ENCODE data around the gene PKHD1. TPM values are rescaled to one million over a fixed set of nuclear protein-coding genes. Genes with fewer than 3 reads are reported as not detected.
"Not testable (repeated sequence)": the region's sequence is repeated elsewhere in the genome, so short reads cannot be mapped to it uniquely, and the experiment has no call there.

Gene PKHD1
- total RNA-seq, 1 donor from 2014 or later, result 0.16 TPM

DNA sequence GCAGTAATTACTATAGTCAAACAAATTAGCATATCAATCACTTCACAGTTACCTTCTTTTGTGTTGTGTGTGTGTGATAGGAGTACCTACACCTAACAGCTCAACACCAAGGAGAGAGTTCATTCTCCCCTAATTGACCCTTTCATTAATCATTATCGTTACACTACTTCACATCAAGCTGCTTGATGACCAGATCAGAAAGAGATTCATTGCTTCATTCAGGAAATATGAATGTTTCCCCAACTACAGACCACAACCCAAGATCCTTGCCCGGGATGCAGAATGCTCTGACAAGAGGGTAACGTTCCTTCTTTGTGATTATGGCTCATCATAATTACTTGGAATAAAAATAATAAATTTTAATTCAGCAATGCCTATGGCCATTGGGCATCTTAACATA lies 132.7 kb downstream of the PKHD1 start:
- H3K27ac Mint-ChIP-seq (ENCODE audit: unreplicated experiment), result no peak overlapping the region
- H3K9me3 Mint-ChIP-seq, result no peaks in the 10 kb centered on the region

GRCh38 chr6:51953246-51953645 lies 134.2 kb downstream of the PKHD1 start:
- Mint-ChIP-seq H3K4me3 (no peak overlapping the region), H3K27me3 (ENCODE audit: low read depth) (no peaks in the 10 kb centered on the region), H3K9me3 (no peaks in the 10 kb centered on the region), H3K4me1 (no peaks in the 10 kb centered on the region), H3K27ac (ENCODE audit: unreplicated experiment) (no peak overlapping the region), H3K36me3 (ENCODE audit: low read depth) (no peaks in the 10 kb centered on the region)
- TF ChIP-seq, protein P1, sequence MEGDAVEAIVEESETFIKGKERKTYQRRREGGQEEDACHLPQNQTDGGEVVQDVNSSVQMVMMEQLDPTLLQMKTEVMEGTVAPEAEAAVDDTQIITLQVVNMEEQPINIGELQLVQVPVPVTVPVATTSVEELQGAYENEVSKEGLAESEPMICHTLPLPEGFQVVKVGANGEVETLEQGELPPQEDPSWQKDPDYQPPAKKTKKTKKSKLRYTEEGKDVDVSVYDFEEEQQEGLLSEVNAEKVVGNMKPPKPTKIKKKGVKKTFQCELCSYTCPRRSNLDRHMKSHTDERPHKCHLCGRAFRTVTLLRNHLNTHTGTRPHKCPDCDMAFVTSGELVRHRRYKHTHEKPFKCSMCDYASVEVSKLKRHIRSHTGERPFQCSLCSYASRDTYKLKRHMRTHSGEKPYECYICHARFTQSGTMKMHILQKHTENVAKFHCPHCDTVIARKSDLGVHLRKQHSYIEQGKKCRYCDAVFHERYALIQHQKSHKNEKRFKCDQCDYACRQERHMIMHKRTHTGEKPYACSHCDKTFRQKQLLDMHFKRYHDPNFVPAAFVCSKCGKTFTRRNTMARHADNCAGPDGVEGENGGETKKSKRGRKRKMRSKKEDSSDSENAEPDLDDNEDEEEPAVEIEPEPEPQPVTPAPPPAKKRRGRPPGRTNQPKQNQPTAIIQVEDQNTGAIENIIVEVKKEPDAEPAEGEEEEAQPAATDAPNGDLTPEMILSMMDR (conservative IDR thresholded peaks at IDR 0.05), result no peak
- DNase-seq (ENCODE audit: low read depth, low spot score), result no peak

More for the DNA sequence above, 132.7 kb downstream of the PKHD1 start:
- H3K27me3 Mint-ChIP-seq (ENCODE audit: low read depth), result no peaks in the 10 kb centered on the region
- TF ChIP-seq, protein P1 (conservative IDR thresholded peaks at IDR 0.05), result no peak
- no peaks in the 10 kb centered on the region for H3K4me1 Mint-ChIP-seq
- no peak overlapping the region for H3K4me3 Mint-ChIP-seq
- H3K36me3 Mint-ChIP-seq (ENCODE audit: low read depth), result no peaks in the 10 kb centered on the region
- DNase-seq (ENCODE audit: low read depth, low spot score), result no peak

DNA sequence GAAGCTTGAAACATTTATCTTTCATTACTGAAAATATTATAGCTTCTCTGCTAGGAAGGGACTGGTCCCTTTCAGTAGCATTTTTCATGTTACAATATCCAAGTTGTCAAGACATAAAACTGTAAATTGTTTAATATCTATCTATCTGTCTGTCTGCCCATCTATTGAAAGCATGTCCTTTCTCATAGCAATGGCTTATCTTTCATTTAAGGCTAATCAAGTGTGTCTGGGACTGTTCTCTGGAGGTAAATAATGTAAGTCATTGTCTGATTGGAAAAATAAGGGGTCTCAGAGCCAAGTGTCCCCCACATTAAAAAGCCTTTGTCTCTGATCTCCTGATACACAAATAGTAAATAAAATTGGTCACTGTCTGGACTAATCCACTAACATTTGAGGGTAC lies 135.5 kb downstream of the PKHD1 start:
- Mint-ChIP-seq H3K4me1 (no peaks in the 10 kb centered on the region), H3K4me3 (no peak overlapping the region), H3K36me3 (ENCODE audit: low read depth) (no peaks in the 10 kb centered on the region), H3K27me3 (ENCODE audit: low read depth) (no peaks in the 10 kb centered on the region), H3K27ac (ENCODE audit: unreplicated experiment) (no peak overlapping the region), H3K9me3 (no peaks in the 10 kb centered on the region)
- TF ChIP-seq, protein P1 (conservative IDR thresholded peaks at IDR 0.05), result no peak
- no peak for DNase-seq (ENCODE audit: low read depth, low spot score)

GRCh38 chr6:51949526-51949925 lies 137.9 kb downstream of the PKHD1 start:
- Mint-ChIP-seq H3K27ac (ENCODE audit: unreplicated experiment) (no peak overlapping the region), H3K36me3 (ENCODE audit: low read depth) (no peaks in the 10 kb centered on the region)

GRCh38 chr6:51939695-51940094 lies 147.7 kb downstream of the PKHD1 start:
- H3K9me3 Mint-ChIP-seq; H3K4me1 Mint-ChIP-seq; H3K36me3 Mint-ChIP-seq (ENCODE audit: low read depth); H3K4me3 Mint-ChIP-seq; H3K27ac Mint-ChIP-seq (ENCODE audit: unreplicated experiment); DNase-seq (ENCODE audit: low read depth, low spot score); H3K27me3 Mint-ChIP-seq (ENCODE audit: low read depth): not testable (repeated sequence)

More at GRCh38 chr6:51949526-51949925, 137.9 kb downstream of the PKHD1 start:
- H3K27me3 Mint-ChIP-seq (ENCODE audit: low read depth), result no peaks in the 10 kb centered on the region
- H3K9me3 Mint-ChIP-seq, result no peaks in the 10 kb centered on the region
- DNase-seq (ENCODE audit: low read depth, low spot score), result no peak
- TF ChIP-seq, protein P1 (conservative IDR thresholded peaks at IDR 0.05), result no peak
- H3K4me1 Mint-ChIP-seq, result no peaks in the 10 kb centered on the region
- H3K4me3 Mint-ChIP-seq, result no peak overlapping the region

DNA sequence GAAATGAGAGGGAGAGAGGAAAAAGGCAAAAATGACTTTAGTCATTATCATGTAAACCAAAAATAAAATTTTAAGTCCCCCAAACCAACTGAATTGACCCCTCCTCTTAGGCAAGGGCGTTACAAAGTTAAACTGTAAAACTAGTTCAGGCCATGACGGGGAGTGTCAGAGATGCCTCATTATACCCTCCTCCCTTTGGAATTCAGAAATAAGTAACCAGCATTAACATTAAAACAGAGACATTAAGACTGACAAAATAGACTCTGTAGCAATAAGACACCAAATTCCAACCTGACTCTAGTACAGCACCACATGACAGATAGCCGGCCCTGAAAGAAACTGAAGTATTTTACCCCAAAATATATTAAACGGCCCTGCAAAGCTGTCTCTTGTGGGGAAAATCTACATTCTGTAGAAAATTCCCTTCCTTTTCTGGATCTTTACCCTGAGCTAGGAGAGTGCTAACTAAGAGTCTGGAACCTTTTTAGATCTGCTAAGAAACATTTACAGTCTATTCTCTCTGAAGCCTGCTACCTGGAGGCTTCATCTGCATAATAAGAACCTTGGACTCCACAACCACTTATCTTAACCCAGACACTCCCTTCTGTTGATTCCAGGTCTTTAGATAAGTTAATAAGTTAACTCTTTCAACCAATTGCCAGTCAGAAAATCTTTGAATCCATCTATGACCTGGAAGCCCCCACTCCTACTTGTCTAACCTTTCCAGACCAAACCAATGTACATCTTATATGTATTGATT lies 150.7 kb downstream of the PKHD1 start:
- TF ChIP-seq, protein P1 (conservative IDR thresholded peaks at IDR 0.05), result no peak
- Mint-ChIP-seq H3K27ac (ENCODE audit: unreplicated experiment) (no peak overlapping the region), H3K36me3 (ENCODE audit: low read depth) (no peaks in the 10 kb centered on the region), H3K9me3 (peaks cover under 1% of the 10 kb centered on the region), H3K4me3 (no peak overlapping the region), H3K27me3 (ENCODE audit: low read depth) (no peaks in the 10 kb centered on the region), H3K4me1 (no peaks in the 10 kb centered on the region)
- DNase-seq (ENCODE audit: low read depth, low spot score), result no peak

Data from neural crest cell (in vitro differentiated cells).